ENCODE data around the gene DPP10.

The DPP10 gene

GRCh38 chr2:114468343-114468742 lies 25.9 kb downstream of the DPP10 start:
- Histone ChIP-seq H2AFZ (no peak overlapping the region), H3K4me2 (ENCODE audit: low read length) (no peak overlapping the region), H3K27me3 (ENCODE audit: control insufficient read depth, insufficient read depth, low read length) (no peaks in the 10 kb centered on the region), H3K9ac (no peak overlapping the region), H3K79me2 (no peaks in the 10 kb centered on the region), H3K4me1 (no peaks in the 10 kb centered on the region), H3K9me3 (ENCODE audit: control insufficient read depth, low read length) (no peaks in the 10 kb centered on the region), H3K36me3 (ENCODE audit: control insufficient read depth, insufficient read depth, low read length) (no peaks in the 10 kb centered on the region), H3K27ac (no peak overlapping the region), H3K4me3 (ENCODE audit: low read depth, low read length) (no peak overlapping the region)
- no peak for TF ChIP-seq CTCF (IDR thresholded peaks at IDR 0.05)

DNA sequence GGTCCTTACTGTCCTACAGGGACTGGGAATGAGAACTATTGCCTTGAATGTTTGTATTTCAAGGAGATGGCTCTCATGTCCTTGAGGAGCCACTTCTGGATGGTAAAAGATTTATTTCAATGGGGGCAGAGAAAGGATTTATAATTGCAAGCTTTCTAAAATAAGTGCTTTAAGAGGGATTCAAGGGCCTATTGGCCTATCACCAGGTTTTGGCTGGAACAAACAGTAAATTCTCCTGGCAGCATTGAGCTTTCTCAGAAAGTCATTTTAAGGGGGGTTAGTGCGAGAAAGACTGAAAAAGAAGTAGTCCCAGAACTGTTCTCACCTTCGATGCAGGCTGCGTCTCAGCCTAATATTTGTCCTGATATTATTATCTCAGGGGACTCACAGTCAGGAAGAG lies 29.8 kb downstream of the DPP10 start:
- TF ChIP-seq CTCF (IDR thresholded peaks at IDR 0.05): no peak

DNA sequence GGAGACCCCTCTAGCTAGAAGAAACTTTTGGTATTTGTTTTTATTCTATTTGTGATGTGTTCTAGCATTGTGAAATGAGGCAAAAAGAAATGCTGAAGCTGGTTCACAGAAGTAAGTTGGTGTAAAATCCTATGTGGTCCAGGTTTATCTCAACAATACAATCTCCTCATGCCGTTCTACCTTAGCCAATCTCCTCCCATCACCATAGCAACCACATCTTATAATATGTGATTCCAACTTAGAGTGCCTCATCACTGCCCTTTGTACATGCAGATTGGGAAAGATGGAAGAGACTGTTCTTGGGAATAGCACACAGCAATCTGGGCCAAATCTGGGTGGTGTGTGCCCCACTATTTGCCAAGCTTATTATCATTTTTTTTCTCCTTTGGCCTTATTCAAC lies 30.3 kb downstream of the DPP10 start:
- no peaks in the 10 kb centered on the region for H3K9me3 ChIP-seq (ENCODE audit: control insufficient read depth, low read length)
- no peak overlapping the region for H3K27ac ChIP-seq
- H3K27me3 ChIP-seq (ENCODE audit: control insufficient read depth, insufficient read depth, low read length): no peaks in the 10 kb centered on the region
- H3K4me3 ChIP-seq (ENCODE audit: low read depth, low read length): no peak overlapping the region
- H3K36me3 ChIP-seq (ENCODE audit: control insufficient read depth, insufficient read depth, low read length): no peaks in the 10 kb centered on the region
- H2AFZ ChIP-seq: no peak overlapping the region
- no peak for TF ChIP-seq CTCF (IDR thresholded peaks at IDR 0.05)
- H3K4me2 ChIP-seq (ENCODE audit: low read length): no peak overlapping the region
- H3K4me1 ChIP-seq: no peaks in the 10 kb centered on the region
- no peak overlapping the region for H3K9ac ChIP-seq
- H3K79me2 ChIP-seq: no peaks in the 10 kb centered on the region

More for the DNA sequence above, 29.8 kb downstream of the DPP10 start:
- H3K36me3 ChIP-seq (ENCODE audit: control insufficient read depth, insufficient read depth, low read length): no peaks in the 10 kb centered on the region
- H3K4me1 ChIP-seq: no peaks in the 10 kb centered on the region
- H3K4me3 ChIP-seq (ENCODE audit: low read depth, low read length): no peak overlapping the region
- H3K79me2 ChIP-seq: no peaks in the 10 kb centered on the region
- no peak overlapping the region for H2AFZ ChIP-seq
- H3K9me3 ChIP-seq (ENCODE audit: control insufficient read depth, low read length): no peaks in the 10 kb centered on the region
- H3K4me2 ChIP-seq (ENCODE audit: low read length): no peak overlapping the region
- no peak overlapping the region for H3K27ac ChIP-seq
- H3K9ac ChIP-seq: no peak overlapping the region
- no peaks in the 10 kb centered on the region for H3K27me3 ChIP-seq (ENCODE audit: control insufficient read depth, insufficient read depth, low read length)

DNA sequence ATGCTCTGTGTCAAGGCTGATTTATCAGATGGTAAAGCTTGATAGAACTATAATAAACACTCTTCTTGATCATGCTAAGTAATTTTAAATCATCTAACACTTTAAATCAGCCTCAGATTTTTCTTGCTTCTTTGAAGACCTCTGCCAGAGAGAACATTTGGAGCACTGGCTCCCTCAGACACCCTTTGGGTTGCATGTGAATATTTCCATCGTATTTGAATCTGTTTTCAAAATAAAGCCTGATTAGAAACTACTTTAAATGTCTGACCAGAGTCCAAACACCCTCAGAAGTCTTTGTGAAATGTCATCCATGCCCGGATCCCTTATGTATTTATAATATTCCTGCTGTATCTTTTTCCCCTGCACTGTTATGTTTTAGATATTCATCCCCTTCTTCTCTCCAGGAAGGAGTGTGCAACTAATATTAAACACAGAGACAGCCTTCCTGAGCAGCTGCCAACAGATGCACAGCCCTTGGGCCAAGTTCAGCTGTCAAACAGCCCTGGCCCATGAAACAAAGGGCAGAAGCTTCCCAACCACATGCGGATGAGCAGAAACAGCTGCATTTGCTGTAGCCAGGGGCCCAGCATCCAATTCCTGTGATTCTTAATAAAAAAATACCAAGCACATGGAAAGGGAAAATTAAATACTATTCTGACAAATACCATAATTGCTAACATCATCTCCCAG lies 46.5 kb downstream of the DPP10 start:
- Histone ChIP-seq H3K9me3 (ENCODE audit: control insufficient read depth, low read length) (no peaks in the 10 kb centered on the region), H3K4me3 (ENCODE audit: low read depth, low read length) (no peak overlapping the region), H3K36me3 (ENCODE audit: control insufficient read depth, insufficient read depth, low read length) (no peaks in the 10 kb centered on the region), H3K27me3 (ENCODE audit: control insufficient read depth, insufficient read depth, low read length) (no peaks in the 10 kb centered on the region), H3K27ac (no peak overlapping the region), H3K79me2 (no peaks in the 10 kb centered on the region), H3K9ac (no peak overlapping the region), H2AFZ (no peak overlapping the region), H3K4me2 (ENCODE audit: low read length) (no peak overlapping the region), H3K4me1 (no peaks in the 10 kb centered on the region)
- no peak for TF ChIP-seq CTCF (IDR thresholded peaks at IDR 0.05)

DNA sequence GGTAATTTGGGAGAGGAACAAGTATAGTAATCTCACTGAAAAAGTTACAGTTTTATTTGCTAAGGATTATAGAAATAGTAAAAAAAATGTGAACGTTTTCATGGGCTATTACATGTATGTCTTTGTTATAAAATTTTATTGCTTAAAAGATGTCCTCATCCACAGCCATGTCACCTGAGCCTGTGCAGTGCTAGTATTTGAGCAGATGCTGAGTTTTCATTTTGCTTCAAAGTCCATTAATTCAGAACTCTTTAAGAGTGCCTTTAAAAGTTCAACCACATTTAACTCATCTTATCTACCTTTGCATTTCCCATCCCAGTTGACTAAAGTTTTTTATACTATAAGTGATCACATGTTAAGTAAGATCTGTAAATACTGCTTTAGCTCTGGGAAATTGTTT lies 52.6 kb downstream of the DPP10 start:
- H3K9ac ChIP-seq: no peak overlapping the region
- H3K79me2 ChIP-seq: no peaks in the 10 kb centered on the region
- no peak overlapping the region for H3K4me2 ChIP-seq (ENCODE audit: low read length)
- no peaks in the 10 kb centered on the region for H3K27me3 ChIP-seq (ENCODE audit: control insufficient read depth, insufficient read depth, low read length)
- no peak for TF ChIP-seq CTCF (IDR thresholded peaks at IDR 0.05)
- no peaks in the 10 kb centered on the region for H3K36me3 ChIP-seq (ENCODE audit: control insufficient read depth, insufficient read depth, low read length)
- H3K4me3 ChIP-seq (ENCODE audit: low read depth, low read length): no peak overlapping the region
- H3K9me3 ChIP-seq (ENCODE audit: control insufficient read depth, low read length): no peaks in the 10 kb centered on the region
- no peaks in the 10 kb centered on the region for H3K4me1 ChIP-seq
- H2AFZ ChIP-seq: no peak overlapping the region
- no peak overlapping the region for H3K27ac ChIP-seq

Measured in parathyroid adenoma (tissue), 2 donors.